GM21515 (cell line): Measurements from ENCODE around the gene SELPLG.
"Not testable (repeated sequence)": the region's sequence is repeated elsewhere in the genome, so short reads cannot be mapped to it uniquely, and the experiment has no call there.

Experiments
- ATAC-seq: cut with Tn5 transposase; IDR thresholded peaks from one replicate; pipeline ENCODE4 v1.9.1; 2021; ENCODE audit not compliant: unreplicated experiment

The SELPLG gene

DNA sequence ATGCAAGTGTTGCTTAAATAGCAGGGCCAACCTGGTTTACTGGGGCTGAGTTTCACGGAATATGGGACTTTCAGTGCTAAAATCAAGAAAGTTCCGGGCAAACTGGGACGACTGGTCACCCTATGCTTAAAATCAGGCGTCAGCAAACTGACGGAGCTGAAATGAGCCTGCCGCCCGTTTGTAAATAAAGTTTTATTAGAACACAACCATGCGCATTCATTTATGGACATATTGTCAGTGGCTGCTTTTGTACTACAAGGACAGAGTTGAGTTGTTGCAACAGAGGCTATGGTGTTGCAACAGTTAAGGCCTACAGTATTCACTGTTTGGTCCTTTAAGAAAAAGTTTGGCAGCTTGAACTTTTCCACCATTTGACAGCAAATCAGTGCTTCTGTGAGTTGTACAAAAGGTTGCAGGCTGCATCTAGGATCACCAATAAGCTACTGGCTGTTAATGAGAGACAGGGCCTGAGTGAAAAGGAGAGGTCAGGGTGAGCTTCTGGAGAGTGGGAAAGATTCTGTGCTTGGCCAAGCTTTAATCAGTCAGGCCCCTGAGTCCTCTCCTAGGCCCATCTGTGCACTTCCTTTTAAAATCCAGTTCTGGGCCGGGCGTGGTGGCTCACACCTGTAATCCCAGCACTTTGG is 13.3 kb downstream of the SELPLG start:
- ATAC-seq: no peak

GRCh38 chr12:108619369-108620160 is 14.1 kb downstream of the SELPLG start:
- ATAC-seq: no peak

- ATAC-seq: not testable (repeated sequence)
These were observed 14.8 kb downstream of the SELPLG start for GRCh38 chr12:108618953-108619274.

DNA sequence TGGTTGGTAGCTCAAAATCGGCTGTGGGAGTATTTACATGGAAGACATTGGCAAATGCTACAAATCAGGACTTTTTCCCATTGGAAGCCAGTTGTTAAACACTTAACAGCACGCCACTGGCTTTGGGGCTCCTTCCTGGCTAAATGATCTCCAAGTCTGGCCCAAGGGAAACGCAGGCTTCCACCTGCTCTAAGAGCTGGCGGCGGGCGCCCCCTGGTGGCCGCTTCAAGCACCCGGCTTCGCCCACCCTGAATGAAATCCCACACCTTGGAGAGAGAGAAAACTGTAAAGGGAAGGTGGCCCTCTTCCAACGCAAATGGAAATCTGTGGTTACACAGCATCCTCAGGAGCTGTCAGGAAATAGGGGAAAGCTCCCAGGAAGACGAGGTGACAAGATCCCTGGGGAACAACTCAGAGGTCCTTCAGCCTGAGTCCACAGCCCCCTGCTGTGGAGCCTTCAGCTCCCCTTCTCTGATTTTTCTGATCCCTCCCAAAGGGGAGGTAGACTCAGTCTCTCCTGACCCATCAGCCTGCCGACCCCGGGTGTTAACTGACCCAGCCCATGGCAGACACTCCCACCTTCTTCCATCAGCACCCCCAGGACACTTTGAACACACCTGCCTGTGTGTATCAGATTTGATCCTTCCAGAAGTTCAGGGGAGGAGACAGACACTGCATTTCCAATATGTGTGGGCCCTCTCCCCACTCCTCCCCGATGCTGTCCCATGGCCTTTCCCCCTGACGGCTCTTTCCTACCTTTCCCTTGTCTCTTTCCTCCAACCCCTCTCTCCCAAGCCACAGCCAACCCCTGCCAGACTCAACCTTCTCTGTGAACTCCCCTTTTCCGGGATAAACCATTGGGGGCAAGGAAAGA is 15.4 kb downstream of the SELPLG start:
- ATAC-seq: peak; percentile 41

DNA sequence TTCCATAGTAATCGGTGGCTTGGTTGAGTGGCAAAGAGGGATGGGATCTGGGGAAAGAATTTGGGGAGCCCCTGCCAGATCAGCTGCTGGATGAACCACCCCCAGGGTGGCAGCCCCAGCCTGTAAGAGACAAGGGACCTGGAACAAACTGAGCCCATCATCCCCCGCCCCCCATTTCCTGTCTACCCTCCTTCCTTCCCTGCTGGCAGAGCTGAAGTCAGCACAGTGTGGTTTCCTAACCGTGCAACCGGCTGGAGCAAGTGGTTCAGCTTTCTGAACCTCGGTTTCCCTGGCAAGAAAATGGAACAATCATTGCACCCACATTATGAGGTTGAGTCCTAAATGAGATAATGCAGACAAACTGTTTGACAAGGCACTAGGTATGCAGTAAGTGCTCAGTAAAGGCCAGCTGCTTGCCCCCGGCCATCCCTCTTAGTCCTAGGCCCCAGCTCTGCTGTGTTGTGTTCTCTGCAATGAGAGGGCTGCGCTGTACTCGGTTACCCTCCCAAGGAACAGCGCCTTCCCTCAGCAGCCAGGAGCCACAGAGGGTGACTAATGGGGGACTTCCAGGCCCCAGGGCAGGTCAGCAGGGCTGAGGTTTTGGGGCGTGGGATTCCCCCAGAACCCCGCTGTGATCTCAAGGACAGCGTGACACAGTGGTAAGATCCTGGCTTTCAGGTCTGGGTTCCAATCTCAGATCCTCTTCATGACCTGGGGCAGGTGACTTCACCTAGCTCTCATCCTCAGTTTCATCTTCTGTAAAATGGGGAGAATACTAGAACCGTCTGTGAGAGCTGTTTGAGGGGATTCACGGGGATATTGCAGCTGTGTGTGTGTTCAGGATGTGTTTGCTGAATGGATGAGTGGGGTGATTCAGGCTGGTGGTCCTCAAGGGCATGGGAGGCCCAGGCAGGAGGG is 16.5 kb downstream of the SELPLG start:
- ATAC-seq: peak; percentile 69

DNA sequence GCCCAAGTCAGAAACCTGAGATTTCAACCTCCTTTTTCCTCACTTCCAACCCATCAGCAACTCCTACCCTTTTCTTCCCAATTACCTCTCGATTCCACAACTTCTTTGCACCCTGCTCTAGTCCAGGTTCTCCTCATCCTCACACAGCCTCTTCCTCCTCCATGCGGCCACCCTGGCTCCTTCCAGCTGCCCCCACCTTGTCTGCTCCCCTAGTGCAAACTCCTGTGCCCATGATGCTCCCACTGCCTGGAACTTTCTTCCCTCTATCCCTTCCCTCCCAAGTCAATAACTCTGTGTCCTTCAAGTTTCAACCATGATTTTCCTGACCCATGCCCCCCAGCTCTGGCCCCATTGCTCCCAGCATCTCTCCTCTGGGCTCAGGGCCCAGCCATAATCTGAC is 17.3 kb downstream of the SELPLG start:
- ATAC-seq: no peak

DNA sequence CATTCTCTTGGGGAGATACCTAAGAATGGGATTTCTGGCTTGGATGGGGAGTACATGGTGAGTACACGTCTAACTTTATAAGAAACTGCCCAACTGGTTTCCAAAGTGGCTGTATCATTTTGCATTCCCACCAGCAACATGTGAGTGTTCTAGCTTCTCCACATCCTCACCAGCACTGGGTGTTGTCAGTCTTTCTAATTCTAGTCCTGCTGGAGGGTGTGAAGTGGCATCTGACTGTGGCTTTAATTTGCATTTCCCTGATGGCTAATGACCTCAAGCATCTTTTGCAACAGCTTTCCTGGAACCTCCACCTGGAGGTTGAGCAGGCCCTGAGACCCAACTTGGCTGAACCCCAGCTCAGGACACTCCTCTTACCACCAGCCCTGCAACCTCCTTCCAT is 17.8 kb downstream of the SELPLG start:
- ATAC-seq: no peak

DNA sequence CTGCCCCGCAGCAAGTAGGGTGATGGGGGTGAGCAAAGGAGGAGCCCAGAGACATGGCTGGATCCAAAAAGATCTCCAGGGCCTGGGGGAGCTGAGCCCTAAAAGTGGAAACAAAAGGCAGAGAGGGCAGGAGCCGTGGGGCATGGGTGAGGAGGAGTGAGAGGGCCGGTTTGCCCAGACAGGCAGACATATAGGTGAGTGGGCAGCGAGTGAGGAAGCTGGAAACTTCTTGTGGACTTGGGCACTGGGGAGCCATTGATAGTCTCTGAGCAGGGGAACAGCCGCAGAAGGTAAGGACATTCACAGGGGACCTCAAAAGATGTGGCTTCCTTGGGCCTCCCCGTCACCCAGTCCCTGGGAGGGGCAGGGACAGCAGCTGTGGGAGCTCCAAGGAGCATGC is 19.1 kb downstream of the SELPLG start:
- ATAC-seq: no peak

GRCh38 chr12:108614041-108614440 is 19.7 kb downstream of the SELPLG start:
- ATAC-seq: no peak

GRCh38 chr12:108613548-108613947 is 20.1 kb downstream of the SELPLG start:
- ATAC-seq: no peak

DNA sequence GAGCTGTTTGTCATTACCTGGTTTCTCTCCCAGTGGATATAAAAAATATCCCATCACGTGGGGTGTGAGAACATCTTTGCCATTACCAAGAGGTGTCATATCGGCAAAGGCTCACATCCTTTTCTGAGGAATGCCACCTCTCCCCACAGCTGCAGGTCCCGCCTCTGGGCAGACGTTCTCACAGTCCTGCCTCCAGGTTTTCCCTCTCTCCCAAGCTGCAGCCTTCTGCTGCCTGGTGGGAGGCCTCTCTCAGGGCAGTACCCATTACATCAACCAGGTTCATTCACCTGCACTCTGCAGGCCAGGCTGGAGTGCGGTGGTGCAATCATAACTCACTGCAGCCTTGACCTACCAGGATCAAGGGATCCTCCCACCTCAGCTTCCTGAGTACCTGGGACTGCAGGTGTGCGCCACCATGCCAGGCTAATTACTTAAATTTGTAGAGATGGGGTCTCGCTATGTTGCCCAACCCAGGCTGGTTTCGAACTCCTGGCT is 20.9 kb downstream of the SELPLG start:
- no peak for ATAC-seq

GRCh38 chr12:108611884-108612415 is 21.7 kb downstream of the SELPLG start:
- ATAC-seq: no peak

DNA sequence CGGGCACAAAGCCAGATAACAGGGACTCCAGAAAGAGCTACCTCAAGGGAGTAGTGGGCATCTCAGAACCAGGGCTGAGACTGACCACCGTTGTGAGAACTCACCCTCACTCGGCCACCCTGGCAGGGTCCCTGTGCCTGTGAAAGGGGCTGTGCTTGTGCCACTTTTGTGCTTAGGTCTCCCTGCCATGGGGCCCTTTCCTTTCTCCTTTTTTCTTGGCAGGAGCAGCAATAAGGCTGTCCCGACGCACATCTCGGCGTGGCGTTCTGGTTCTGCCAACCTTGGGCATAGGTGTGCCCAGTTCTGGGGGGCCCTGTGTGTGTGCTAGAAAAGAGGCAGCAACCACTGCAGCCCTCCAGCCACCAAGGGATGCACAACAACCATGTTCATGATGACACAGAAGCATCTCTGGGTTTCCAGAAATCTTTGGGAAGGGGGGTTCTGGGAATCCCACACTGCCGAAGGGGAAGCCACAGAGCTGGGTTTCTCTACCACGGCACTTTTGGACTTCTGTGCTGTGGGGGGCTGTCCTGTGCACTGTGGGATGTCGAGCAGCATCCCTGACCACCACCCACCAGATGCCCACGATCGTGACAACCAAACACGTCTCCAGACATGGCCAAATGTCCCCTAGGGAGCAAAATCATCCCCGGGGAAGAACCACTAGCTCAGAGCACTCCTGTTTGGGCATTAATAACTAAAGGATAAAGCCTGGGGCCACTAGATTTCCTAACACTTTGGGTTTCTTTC is 22.7 kb downstream of the SELPLG start:
- no peak for ATAC-seq

DNA sequence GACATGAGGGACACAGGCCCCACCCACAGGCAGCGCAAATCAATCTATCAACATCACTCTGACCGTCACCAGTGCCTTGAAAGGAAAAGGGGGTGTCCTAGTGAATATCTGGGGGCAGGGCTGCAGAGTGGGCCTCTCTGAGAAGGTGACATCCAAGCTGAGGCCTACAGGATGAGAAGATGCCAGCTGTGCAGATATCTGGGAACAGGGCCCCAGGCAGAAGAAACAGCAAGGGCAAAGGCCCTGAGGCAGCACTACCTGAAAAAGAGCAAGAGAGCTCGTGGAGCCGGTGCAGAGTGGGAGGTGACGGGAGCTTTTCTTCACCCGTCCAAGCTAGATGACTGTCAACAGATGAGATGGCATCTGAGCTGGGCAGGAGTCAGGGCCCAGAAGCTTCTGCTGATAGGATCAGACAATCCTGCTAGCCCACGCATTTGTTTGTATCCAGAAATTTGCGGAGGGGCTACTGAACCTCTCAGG is 23.3 kb downstream of the SELPLG start:
- no peak for ATAC-seq

DNA sequence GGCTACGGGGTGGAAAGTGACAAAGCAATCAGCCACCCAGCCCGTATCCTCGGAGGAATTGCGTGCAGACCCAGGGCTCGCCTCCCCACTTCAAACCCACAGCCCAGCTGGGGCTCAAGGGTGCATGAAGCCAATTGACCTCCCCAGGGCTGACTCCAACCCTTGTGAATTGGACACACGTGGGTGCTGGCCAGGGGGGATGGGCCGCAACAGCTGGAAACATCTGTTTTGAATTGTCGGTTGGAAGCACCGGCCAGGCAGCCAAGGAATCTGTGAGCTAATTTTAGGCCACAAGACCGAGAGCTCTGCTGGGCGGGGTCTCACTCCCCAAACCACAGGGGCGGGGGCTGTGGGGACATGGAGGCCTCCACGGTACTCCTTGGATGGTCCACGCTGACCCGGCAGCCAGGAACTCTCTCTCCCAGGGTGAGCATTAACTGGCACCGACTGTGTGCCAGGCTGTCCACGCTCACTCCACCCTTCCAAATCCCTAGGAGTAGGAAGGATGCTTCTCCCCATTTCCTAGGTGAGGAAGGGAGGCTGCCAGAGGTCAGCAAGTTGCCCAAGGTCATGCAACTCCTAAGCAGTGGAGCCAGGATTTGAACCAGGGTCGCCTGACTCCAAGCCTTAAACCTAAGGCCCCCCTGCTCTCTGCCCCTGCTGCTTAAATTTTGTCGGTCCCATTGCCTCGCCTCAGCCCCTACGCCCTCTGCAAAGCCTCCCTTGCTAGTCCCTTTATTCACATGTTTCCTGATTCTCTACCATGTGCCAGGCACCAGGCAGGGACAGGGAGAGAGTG is 24.0 kb downstream of the SELPLG start:
- no peak for ATAC-seq

DNA sequence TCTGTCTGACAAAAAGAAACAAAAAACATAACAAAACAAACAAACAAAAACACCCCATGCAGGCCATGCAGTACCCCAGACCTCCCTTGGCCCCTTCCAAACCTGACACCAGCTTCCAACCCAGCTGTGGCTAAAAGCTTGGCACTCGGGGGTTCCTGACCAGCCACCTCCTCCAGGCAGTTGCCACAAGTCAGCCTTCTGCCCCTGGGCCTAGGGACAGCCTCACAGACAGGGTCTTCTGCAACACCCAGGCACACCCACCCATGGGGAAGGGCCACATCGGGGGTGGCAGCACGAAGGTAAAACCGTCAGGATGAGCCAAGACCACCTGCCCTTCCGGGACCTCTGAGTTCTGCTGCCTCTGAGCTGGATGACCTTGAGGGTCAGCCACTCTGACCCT is 25.1 kb downstream of the SELPLG start:
- no peak for ATAC-seq

DNA sequence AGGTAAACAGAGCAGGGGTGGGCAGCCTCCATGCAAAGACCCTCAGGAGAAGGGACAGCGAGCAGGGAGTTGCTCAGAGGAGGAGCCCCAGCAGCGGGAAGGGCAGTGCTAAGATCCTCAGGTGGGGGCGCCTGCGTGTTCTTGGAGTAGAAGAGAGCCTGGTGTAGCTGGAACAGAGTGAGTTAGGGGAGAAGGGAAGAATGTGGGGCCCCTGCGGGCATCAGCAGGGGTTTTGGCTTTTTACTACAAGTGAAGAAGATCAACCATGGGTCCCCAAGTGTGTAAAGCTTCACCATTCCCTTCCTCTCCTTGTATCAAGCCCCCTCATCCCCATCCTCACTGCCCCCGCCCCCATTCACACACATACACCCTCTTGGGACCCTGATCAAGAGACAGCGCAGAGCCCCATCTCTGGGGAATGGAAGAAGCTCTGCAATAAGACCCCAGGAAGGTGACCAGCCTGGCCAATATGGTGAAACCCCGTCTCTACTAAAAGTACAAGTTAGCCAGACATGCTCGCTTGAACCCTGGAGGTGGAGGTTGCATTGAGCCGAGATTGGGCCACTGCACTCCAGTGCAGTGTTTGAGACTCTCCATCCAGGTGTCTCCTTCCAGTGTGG is 25.6 kb downstream of the SELPLG start:
- ATAC-seq: no peak

DNA sequence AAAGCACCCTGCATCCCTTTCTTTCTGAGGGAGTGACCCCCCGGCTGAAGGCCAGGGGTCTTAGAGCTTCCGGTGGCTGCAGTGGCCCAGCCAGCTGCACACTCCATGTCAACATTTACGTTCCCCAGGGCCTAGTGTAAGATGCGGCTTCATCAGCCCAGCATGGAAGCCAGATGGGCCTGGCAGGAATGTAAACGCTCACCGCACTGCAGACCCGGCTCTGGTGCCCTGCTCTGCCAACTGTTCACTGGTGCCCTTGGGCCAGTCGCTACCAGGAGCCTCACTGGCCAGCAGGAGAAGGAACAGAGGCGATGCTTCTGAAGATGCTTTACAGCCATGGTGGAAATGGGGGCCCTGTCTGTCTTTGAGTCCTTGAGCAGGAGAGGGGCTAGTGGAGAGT is 27.2 kb downstream of the SELPLG start:
- ATAC-seq: no peak
